HEK293 (cell line): Measurements from ENCODE around the gene TCERG1L.

Experiments
- CTCF ChIA-PET: fragments of 350-600 bp; formaldehyde crosslinking; extraction: SDS; loops from one replicate; lab custom pipeline; 2021; ENCODE audit warnings: antibody characterized with exemption; lab: Yijun Ruan, JAX
- POLR2A ChIA-PET: fragments of 300-600 bp; formaldehyde crosslinking; extraction: SDS; loops from one replicate; lab custom pipeline; 2020; ENCODE audit warnings: antibody characterized with exemption, inconsistent platforms; lab: Yijun Ruan, JAX
- H3K27ac ChIP-seq: fragments of 200-500 bp; sonication (Bioruptor generic); 2 replicates; pipeline ENCODE4 v1.5.1; 2014; ENCODE audit warnings: low read depth, low read length, control low read depth, inconsistent platforms; ENCODE audit errors: extremely low read depth
- H3K36me3 ChIP-seq, 2 experiments: fragments of 200-500 bp in 1 of 2; sonication (Bioruptor generic) in 1 of 2; 1 replicate in 1 of 2; 2 replicates in 1 of 2; pipeline ENCODE4 v1.5.1; 2014 to 2017; ENCODE audit warnings: inconsistent platforms in 2 of 2, low read length in 2 of 2; ENCODE audit not compliant: control insufficient read depth in 2 of 2, insufficient read depth in 1 of 2
- H3K4me1 ChIP-seq: fragments of 200-500 bp; sonication (Bioruptor generic); 2 replicates; pipeline ENCODE4 v1.5.1; 2014; ENCODE audit warnings: mild to moderate bottlenecking, low read length, inconsistent platforms; ENCODE audit not compliant: control insufficient read depth, insufficient read depth
- H3K4me3 ChIP-seq: 2 replicates; pipeline ENCODE4 v1.5.1; 2011; ENCODE audit warnings: low read depth, mild to moderate bottlenecking, control low read depth, low read length, moderate library complexity
- H3K9me3 ChIP-seq: fragments of 200-500 bp; sonication (Bioruptor generic); 2 replicates; pipeline ENCODE4 v1.5.1; 2014; ENCODE audit warnings: low read depth, low read length, inconsistent platforms; ENCODE audit not compliant: control insufficient read depth, insufficient read depth
- BCL11B ChIP-seq: fragments of 450-650 bp; formaldehyde crosslinking; IDR thresholded peaks from 2 replicates; pipeline ENCODE4 v1.5.1; 2016; ENCODE audit warnings: low read depth, missing biosample characterization, missing genetic modification characterization
- EGR2 ChIP-seq: fragments of 450-650 bp; formaldehyde crosslinking; IDR thresholded peaks from 2 replicates; pipeline ENCODE4 v1.5.1; 2016; ENCODE audit warnings: low read depth, missing biosample characterization, missing genetic modification characterization
- KLF9 ChIP-seq: fragments of 450-650 bp; formaldehyde crosslinking; IDR thresholded peaks from 2 replicates; pipeline ENCODE4 v1.5.1; 2016; ENCODE audit warnings: missing biosample characterization, missing genetic modification characterization, low read depth
- PRDM1 ChIP-seq: fragments of 450-650 bp; formaldehyde crosslinking; IDR thresholded peaks from 2 replicates; pipeline ENCODE4; 2016; ENCODE audit warnings: missing biosample characterization, missing genetic modification characterization
- REPIN1 ChIP-seq: fragments of 450-650 bp; formaldehyde crosslinking; IDR thresholded peaks from 2 replicates; pipeline ENCODE4 v1.5.1; 2017; ENCODE audit warnings: missing biosample characterization, missing genetic modification characterization, low read depth
- SALL2 ChIP-seq: fragments of 450-650 bp; formaldehyde crosslinking; IDR thresholded peaks from 2 replicates; pipeline ENCODE4 v1.5.0; 2017; ENCODE audit warnings: missing biosample characterization, mild to moderate bottlenecking, missing genetic modification characterization, borderline replicate concordance
- SCRT2 ChIP-seq: fragments of 450-650 bp; formaldehyde crosslinking; IDR thresholded peaks from 2 replicates; pipeline ENCODE4 v1.5.1; 2016; ENCODE audit warnings: missing biosample characterization, missing genetic modification characterization
- SP7 ChIP-seq: fragments of 450-650 bp; formaldehyde crosslinking; IDR thresholded peaks from 2 replicates; pipeline ENCODE4 v1.5.1; 2016; ENCODE audit warnings: missing biosample characterization, missing genetic modification characterization
- ZBTB11 ChIP-seq: fragments of 450-650 bp; formaldehyde crosslinking; conservative IDR thresholded peaks from 2 replicates; pipeline ENCODE4 v1.5.1; 2016; ENCODE audit warnings: low read depth, missing biosample characterization, missing genetic modification characterization
- ZFHX2 ChIP-seq: fragments of 450-650 bp; formaldehyde crosslinking; conservative IDR thresholded peaks from 2 replicates; pipeline ENCODE4 v1.5.1; 2016; ENCODE audit warnings: missing biosample characterization, missing genetic modification characterization
- ZNF112 ChIP-seq: fragments of 450-650 bp; formaldehyde crosslinking; IDR thresholded peaks from 2 replicates; pipeline ENCODE4 v1.5.0; 2017; ENCODE audit warnings: missing biosample characterization, missing genetic modification characterization
- ZNF146 ChIP-seq: fragments of 450-650 bp; formaldehyde crosslinking; IDR thresholded peaks from 2 replicates; pipeline ENCODE4 v1.5.1; 2016; ENCODE audit warnings: missing biosample characterization, missing genetic modification characterization
- ZNF24 ChIP-seq: fragments of 450-650 bp; formaldehyde crosslinking; IDR thresholded peaks from 2 replicates; pipeline ENCODE4 v1.5.1; 2016; ENCODE audit warnings: missing biosample characterization, missing genetic modification characterization
- ZNF335 ChIP-seq: fragments of 450-650 bp; formaldehyde crosslinking; conservative IDR thresholded peaks from 2 replicates; pipeline ENCODE4 v1.5.1; 2016; ENCODE audit warnings: missing biosample characterization, missing genetic modification characterization
- ZNF513 ChIP-seq: fragments of 450-650 bp; IDR thresholded peaks from 2 replicates; pipeline ENCODE4 v1.5.1; 2018; ENCODE audit warnings: missing biosample characterization, missing genetic modification characterization
- ZNF514 ChIP-seq: fragments of 450-650 bp; formaldehyde crosslinking; IDR thresholded peaks from 2 replicates; pipeline ENCODE4 v1.5.1; 2016; ENCODE audit warnings: missing biosample characterization, missing genetic modification characterization
- ZNF549 ChIP-seq: fragments of 450-650 bp; IDR thresholded peaks from 2 replicates; pipeline ENCODE4 v1.5.1; 2018; ENCODE audit warnings: missing biosample characterization, missing genetic modification characterization, mild to moderate bottlenecking, inconsistent platforms, moderate library complexity
- ZNF664 ChIP-seq: fragments of 450-650 bp; formaldehyde crosslinking; IDR thresholded peaks from 2 replicates; pipeline ENCODE4 v1.5.1; 2016; ENCODE audit warnings: missing biosample characterization, missing genetic modification characterization
- ZNF76 ChIP-seq: fragments of 450-650 bp; formaldehyde crosslinking; IDR thresholded peaks from 2 replicates; pipeline ENCODE4; 2016; ENCODE audit warnings: low read depth, missing biosample characterization, missing genetic modification characterization, borderline replicate concordance
- ZNF791 ChIP-seq: fragments of 450-650 bp; formaldehyde crosslinking; IDR thresholded peaks from 2 replicates; pipeline ENCODE4 v1.5.1; 2016; ENCODE audit warnings: missing biosample characterization, missing genetic modification characterization
- ZNF830 ChIP-seq: fragments of 450-650 bp; IDR thresholded peaks from 2 replicates; pipeline ENCODE4 v1.5.0; 2018; ENCODE audit warnings: missing biosample characterization, missing genetic modification characterization, low read depth, mild to moderate bottlenecking, moderate library complexity
- ZSCAN16 ChIP-seq: fragments of 450-650 bp; formaldehyde crosslinking; IDR thresholded peaks from 2 replicates; pipeline ENCODE4 v1.5.1; 2016; ENCODE audit warnings: missing biosample characterization, missing genetic modification characterization

The TCERG1L gene

DNA sequence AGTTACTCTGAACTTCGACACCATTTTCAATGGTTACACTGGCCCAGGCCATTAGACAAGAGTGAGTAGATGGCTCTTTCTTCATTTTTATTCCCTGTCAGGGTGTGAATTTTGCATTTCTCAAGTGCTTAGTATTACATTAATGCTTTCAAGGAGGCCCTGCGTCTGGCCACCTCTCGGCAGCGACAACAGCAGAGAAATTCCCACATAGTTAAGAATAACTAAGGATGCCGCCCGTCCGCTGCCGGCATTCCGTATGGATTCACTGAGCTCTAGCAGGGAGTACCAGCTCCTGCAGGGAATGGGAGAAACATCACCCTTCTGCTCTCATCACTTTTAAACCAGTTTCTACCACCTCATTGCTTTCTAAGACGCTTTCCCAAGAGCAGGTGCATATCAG, 153.6 kb downstream of the TCERG1L start:
- CTCF ChIA-PET: interaction anchor here (1.1 kb wide), 1 partner anchor 15 kb away, joined by 3 read pairs; no protein-coding TSS in a partner anchor

GRCh38 chr10:131155876-131156230, 155.7 kb downstream of the TCERG1L start:
- POLR2A ChIA-PET: no interaction called here
- no peaks in the 10 kb centered on the region for H3K36me3 ChIP-seq
- TF ChIP-seq REPIN1 (tag by site-specific recombination): no peak
- no peak for TF ChIP-seq ZNF112 (tag by site-specific recombination)
- no peak for TF ChIP-seq SP7 (tag by site-specific recombination)
- no peak for TF ChIP-seq PRDM1 (tag by site-specific recombination)
- TF ChIP-seq ZNF549: no peak
- TF ChIP-seq ZSCAN16 (tag by site-specific recombination): no peak
- TF ChIP-seq ZFHX2 (tag by site-specific recombination): no peak
- no peak for TF ChIP-seq ZNF146 (tag by site-specific recombination)
- no peak for TF ChIP-seq ZNF76 (tag by site-specific recombination)
- TF ChIP-seq KLF9: no peak
- TF ChIP-seq ZNF335 (tag by site-specific recombination): no peak
- TF ChIP-seq ZNF513: no peak
- no peak for TF ChIP-seq ZNF664 (tag by site-specific recombination)
- no peak for TF ChIP-seq SCRT2 (tag by site-specific recombination)
- no peak for TF ChIP-seq ZNF791 (tag by site-specific recombination)
- TF ChIP-seq BCL11B (tag by site-specific recombination): no peak
- no peak for TF ChIP-seq ZNF514
- TF ChIP-seq SALL2 (tag by site-specific recombination): no peak
- no peak overlapping the region for H3K27ac ChIP-seq
- H3K4me3 ChIP-seq: no peak overlapping the region
- H3K4me1 ChIP-seq: no peaks in the 10 kb centered on the region
- CTCF ChIA-PET: no interaction called here
- H3K9me3 ChIP-seq: no peaks in the 10 kb centered on the region

More for the DNA sequence above, 153.6 kb downstream of the TCERG1L start:
- H3K27ac ChIP-seq: no peak overlapping the region
- H3K9me3 ChIP-seq: no peaks in the 10 kb centered on the region
- TF ChIP-seq ZSCAN16 (tag by site-specific recombination) (no peak), EGR2 (tag by site-specific recombination) (no peak), ZNF24 (tag by site-specific recombination) (no peak), ZNF830 (tag by site-specific recombination) (no peak), ZBTB11 (tag by site-specific recombination) (no peak)
- TF ChIP-seq, all 188 proteins: peak for 0
- H3K4me3 ChIP-seq: no peak overlapping the region
- no peaks in the 10 kb centered on the region for H3K36me3 ChIP-seq
- POLR2A ChIA-PET: no interaction called here
- no peaks in the 10 kb centered on the region for H3K4me1 ChIP-seq
